GM10266 (cell line): Measurements from ENCODE around the gene TMEM154.
A peak's percentile ranks its signal among the peaks of the same experiment; 100 is the strongest.
"Not testable (repeated sequence)": the region's sequence is repeated elsewhere in the genome, so short reads cannot be mapped to it uniquely, and the experiment has no call there.

Source experiments
- DNase-seq: peaks from one replicate; pipeline ENCODE4 v3.0.0; 2012; ENCODE audit errors: extremely low spot score
- CTCF ChIP-seq: IDR thresholded peaks from 2 replicates; pipeline ENCODE4 v1.5.1; 2012; ENCODE audit warnings: mild to moderate bottlenecking, low read depth; ENCODE audit not compliant: control insufficient read depth, insufficient read depth; ENCODE audit errors: missing control alignments

The TMEM154 gene

GRCh38 chr4:152666946-152667345, 12.9 kb downstream of the TMEM154 start:
- no peak for TF ChIP-seq CTCF
- no peak for DNase-seq

- DNase-seq: no peak
- no peak for TF ChIP-seq CTCF
These were observed 14.0 kb downstream of the TMEM154 start for GRCh38 chr4:152665691-152666395.

DNA sequence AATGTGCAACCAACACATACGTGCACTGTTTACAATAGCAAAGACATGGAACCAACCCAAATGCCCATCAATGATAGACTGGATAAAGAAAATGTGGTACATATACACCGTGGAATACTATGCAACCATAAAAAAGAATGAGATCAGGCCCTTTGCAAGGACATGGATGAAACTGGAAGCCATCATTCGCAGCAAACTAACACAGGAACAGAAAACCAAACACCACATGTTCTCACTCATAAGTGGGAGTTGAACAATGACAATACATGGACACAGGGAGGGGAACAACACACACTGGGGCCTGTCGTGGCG, 15.8 kb downstream of the TMEM154 start:
- DNase-seq: not testable (repeated sequence)

DNA sequence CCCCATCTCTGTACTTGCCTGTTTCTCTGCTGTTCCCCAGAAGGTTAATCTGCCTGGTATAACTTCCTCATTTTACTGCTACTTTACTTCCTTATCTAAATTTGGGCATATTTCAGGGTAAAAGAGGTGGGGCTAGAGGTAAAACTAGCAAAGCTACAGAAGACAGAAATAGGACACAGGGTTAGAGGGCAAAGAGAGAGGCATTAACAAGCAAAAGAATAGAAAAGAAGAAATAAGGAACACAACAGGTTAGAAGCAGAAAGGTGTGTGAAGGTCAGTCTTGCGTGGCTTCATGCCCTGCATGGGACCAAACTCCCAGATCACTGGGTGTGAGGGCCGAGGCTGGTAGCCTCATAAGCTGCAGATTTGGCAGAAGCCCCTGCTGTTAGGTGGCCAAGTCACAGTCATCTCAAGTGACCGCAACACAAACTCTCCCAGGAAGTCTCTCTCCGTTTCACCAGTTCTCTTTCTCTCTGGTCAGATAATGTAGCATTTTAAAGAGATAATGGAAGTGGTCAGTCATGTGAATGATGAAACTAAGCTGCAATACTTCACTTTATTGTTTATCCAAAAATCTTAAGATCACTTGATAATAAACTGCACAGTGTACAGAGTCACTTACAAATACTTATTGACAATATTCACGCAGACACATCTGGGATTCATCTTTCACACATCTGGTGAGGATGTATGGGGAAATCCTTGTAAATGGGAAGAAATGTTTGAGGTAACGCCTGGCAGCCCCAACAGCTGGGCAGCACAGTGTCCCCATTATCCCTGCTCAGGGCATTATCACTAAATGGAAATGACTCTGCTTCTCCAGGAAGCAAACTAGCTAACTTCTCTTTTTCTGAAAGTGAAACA, 16.4 kb downstream of the TMEM154 start:
- TF ChIP-seq CTCF: no peak
- DNase-seq: peak; percentile 54

- TF ChIP-seq CTCF: no peak
- DNase-seq: no peak
These were observed 18.1 kb downstream of the TMEM154 start for GRCh38 chr4:152661649-152662048.

DNA sequence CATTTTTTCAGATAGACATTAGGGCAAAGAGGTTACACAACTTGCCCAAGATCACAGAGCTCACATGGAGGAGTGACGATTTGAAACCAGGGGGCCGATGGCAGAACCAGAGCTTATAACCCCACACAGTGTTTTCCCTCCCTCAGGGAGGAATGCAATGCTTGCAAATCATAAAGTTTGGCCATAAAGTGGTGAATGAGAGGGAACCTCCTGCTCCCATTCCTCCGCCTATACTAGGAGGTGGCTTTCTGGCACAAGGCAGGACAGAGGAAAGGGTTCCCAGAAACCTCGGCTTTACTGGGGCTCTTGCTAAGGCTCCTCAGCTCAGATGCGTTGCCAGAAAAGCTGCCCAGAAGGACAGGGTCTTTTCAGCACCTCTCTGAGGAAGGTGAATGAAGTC, 19.3 kb downstream of the TMEM154 start:
- TF ChIP-seq CTCF: no peak
- no peak for DNase-seq

DNA sequence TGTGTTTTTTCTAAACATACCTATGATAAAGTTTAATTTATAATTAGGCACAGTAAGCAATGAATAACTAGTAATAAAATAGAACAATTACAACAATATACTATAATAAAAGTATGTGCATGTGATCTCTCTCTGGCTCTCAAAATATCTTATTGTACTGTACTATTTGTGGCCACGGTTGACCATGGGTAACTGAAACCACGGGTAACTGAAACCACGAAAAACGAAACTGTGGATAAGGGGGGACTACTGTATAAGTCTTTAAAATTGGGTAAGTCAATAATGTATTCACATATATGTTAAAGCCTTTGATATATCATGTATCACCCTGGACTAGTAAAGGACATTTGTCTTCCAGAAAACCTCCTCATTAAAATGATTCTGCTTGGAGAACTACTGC, 20.0 kb downstream of the TMEM154 start:
- no peak for TF ChIP-seq CTCF
- DNase-seq: no peak
